NCI-H345 treated with DMSO at 0.1 percent for 48 hours (cell line): ENCODE results near the gene DENND1C.
"Not testable (repeated sequence)": the region's sequence is repeated elsewhere in the genome, so short reads cannot be mapped to it uniquely, and the experiment has no call there.

Experiments used
- DNase-seq: peaks from one replicate; lab custom pipeline; 2025; ENCODE audit not compliant: unreplicated experiment; lab: John Stamatoyannopoulos, UW

The DENND1C gene

DNA sequence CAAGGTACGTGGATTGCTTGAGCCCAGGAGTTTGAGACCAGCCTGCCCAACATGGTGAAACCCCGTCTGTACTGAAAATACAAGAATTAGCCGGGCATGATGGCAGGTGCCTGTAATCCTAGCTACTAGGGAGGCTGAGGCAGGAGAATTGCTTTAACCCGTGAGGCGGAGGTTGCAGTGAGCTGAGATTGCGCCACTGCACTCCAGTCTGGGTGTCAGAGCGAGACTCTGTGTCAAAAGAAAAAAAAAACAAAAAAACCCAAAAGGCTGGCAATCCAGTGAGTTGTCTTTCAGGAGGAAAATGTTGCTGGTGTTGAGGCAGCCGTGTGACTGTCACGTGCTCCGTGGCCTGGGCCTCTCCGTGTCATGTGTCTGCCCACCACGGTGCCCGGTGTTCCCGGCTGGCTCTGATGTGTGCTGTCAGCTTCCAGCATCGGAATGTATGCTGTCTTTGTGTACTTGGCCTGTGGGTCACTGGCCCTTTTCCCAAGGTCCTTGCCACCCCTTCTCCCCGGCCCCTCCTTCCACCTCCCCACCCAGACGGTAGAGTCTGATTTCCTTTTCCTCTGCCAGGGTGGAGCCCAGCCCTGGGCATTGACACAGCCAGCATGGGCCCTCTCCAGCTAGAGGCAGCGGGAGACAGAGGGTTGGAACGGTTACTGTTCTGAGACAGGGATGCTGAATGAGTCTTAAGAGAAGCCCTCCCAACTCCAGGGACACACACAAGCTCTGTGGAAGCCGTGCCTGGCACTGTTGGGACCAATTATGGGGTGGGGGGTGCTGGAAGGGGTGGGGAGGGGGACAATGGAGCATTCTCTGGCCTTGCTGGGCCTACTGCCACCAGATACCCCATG, 27.8 kb upstream of the DENND1C start:
- DNase-seq = no peak

DNA sequence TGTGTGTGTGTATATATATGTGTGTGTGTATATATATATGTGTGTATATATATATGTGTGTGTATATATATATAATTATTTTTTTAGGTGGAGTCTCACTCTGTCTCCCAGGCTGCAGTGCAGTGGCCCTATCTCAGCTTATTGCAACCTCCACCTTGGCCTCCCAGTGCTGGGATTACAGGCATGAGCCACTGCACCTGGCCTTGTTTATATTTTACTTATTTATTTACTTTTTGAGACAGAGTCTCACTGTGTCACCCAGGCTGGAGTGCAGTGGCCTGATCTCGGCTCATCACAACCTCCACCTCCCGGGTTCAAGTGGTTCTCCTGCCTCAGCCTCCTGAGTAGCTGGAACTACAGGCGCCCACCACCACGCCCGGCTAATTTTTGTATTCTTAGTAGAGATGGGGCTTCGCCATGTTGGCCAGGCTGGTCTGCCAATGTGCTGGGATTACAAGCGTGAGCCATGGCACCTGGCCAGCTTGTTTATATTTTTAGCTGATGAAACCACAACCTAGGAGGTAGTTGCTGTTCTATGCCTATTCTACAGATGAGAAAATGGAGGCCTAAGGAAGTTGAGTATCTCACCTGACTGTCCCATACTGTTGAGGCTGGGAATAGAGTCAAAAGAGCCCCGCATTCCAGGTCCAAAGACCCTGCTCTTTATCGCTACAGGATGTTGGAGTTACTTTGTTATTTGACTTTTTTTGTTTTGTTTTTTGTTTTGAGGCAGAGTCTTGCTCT, 26.6 kb upstream of the DENND1C start:
- not testable (repeated sequence) for DNase-seq

DNA sequence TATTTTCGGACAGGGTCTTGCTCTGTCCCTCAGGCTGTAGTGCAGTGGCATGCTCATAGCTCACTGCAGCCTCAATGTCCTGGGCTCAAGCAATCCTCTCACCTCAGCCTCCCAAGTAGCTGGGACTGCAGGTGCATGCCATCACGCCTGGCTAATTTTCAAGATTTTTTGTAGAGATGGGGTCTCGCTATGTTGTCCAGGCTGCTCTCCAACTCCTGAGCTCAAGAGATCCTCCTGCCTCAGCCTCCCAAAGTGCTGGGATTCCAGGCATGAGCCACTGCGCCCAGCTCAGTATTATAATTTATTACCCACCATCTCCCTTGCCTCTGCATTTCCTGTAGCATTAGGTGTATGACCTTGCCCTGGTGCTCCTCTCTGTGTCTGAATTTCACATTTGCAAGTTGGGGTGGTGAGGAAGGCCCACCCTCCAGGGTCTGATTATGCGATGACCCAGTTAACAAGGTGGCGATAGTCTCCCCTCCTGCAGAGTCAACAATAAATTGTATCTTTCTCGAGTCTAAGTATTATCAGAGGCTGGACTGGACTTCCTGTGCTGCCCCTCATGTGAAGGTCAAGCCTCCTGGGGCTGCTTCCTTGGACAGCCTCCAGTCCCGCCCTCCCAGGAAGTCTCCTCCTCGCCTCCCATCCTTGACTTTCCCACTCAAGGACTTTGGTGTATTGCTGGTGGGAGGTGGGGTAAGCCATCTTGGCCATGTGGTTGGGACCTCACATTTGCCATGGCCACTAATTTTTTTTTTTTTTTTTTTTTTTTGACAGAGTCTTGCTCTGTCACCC, 22.0 kb upstream of the DENND1C start:
- DNase-seq = no peak

GRCh38 chr19:6501740-6502648, 20.4 kb upstream of the DENND1C start, which contains the start of gene TUBB4A:
Gene TUBB4A (minus strand): TSS chr19:6502309. CDS start chr19:6502212, 97 bp downstream.
- DNase-seq = no peak

GRCh38 chr19:6500837-6501739, 19.5 kb upstream of the DENND1C start:
- DNase-seq = no peak

DNA sequence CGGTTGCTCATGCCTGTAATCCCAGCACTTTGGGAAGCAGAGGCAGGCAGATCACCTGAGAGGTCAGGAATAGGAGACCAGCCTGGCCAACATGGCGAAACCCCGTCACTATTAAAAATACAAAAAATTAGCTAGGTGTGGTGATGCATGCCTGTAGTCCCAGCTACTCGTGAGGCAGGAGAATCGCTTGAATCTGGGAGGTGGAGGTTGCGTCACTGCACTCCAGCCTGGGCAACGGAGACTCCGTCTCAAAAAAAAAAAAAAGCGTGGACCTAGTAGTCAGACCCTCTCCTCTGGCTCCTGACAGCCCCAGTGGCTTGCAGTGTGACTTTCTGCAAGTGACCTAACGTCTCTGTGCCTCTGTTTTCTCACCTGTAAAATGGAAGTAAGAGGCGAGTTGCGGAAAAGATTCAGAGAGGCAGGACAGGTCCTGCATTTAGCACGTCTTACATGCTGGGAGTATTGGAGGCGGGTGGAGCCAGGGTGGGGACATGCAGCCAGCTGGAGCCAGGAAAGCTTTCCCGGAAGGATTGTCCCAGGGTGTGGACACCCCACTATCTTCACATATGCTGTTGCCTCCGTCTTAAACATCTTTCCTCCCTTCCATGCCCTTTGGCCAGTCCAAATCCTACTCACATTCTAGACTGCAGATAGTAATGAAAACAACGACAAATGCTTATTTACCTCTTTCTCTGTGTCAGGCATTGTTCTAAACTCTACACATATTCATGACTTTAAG, 17.6 kb upstream of the DENND1C start:
- DNase-seq = no peak

DNA sequence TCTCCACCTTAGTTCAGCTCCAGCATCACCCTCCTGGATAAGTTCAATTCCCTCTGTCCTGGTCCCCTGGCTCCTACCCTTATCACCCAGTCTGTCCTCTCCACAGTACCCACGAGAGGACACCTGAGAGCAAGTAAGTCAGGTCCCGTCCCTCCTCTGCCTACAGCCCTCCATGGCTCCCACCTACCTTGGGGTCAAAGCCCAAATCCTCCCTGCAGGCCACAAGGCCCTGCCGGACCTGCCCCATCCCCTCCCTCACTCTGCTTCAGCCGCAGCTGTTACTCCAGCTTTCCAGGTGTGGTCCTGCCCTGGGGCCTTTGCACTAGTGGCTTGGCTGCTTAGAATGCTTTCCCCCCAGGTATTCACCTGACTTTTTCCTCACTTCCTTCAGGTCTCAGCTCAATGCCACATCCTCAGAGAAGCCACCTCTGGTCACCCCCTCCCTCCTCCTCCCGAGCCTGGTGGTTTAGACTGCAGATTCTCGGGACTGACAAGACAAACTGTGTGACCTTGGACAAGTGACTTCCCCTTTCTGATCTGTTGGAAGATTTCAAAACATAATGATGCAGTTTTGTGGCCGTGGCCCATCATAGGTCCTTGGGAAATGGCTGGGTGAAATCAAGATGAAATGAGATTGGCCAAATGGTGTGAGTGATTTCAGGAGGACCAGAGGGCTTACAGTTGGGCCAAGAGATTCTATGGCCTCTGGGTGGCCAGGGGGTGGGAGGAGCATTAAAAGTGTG, 16.9 kb upstream of the DENND1C start:
- no peak for DNase-seq

DNA sequence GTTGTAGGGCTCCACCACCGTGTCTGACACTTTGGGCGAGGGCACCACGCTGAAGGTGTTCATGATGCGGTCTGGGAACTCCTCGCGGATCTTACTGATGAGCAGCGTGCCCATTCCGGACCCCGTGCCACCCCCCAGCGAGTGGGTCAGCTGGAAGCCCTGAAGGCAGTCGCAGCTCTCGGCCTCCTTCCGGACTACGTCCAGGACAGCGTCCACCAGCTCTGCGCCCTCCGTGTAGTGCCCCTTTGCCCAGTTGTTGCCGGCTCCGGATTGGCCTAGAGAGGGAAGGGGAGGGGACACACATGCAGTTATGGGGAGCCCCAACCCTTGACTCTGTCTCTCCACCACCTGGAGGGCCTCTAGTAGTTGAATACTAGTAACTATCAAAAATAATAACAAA, 14.4 kb upstream of the DENND1C start:
- no peak for DNase-seq

- DNase-seq = no peak
These were observed 12.9 kb upstream of the DENND1C start for GRCh38 chr19:6494438-6495036.

- no peak for DNase-seq
These were observed 10.4 kb upstream of the DENND1C start for GRCh38 chr19:6491802-6492592.

GRCh38 chr19:6490134-6490533, 8.5 kb upstream of the DENND1C start:
- DNase-seq = no peak

- no peak for DNase-seq
These were observed 7.9 kb upstream of the DENND1C start for GRCh38 chr19:6489278-6490061.

- no peak for DNase-seq
These were observed 3.2 kb upstream of the DENND1C start for GRCh38 chr19:6484831-6485230.

- no peak for DNase-seq
These were observed 2.6 kb upstream of the DENND1C start for GRCh38 chr19:6484230-6484629.

DNA sequence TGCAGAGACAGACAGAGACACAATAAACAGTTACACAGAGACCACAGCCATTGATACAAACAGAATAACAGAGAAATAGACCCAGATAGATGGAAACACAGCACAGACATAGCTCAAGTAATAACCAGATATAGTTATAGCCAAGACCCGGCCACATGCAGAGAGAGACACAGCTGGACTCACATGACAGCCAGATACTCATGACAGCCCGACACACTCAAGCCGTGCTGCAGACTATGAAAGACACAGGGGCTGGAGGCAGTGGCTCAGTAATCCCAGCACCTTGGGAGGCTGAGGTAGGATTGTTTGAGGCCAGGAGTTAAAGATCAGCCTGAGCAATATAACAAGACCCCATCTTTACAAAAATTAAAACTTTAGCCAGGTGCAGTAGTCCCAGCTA, 1.6 kb upstream of the DENND1C start:
- no peak for DNase-seq

- no peak for DNase-seq
These were observed 728 bp upstream of the DENND1C start for GRCh38 chr19:6482343-6482686.
